Middle frontal gyrus (tissue), 1 donor: ENCODE measurements around the gene RAB11FIP3.

Source experiments
- DNase-seq: peaks from one replicate; pipeline ENCODE4 v3.0.0-alpha.2; 2015; ENCODE audit warnings: low spot score; ENCODE audit errors: extremely low spot score

The RAB11FIP3 gene

DNA sequence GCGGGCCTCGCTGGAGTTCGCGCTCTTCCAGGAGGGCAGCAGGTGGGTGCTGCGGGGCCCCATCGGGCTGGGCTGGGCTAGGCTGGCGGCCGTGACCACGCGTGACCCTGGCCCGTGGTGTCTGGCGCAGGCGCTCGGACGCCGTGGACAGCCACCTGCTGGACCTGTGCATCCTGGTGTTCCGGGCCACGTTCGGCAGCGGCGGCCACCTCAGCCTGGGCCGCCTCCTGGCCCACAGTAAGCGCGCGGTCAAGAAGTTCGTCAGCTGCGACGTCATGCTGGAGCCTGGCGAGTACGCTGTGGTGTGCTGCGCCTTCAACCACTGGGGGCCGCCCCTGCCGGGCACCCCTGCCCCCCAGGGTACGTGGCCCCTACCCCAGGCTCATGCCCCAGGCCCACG, 126.7 kb downstream of the RAB11FIP3 start:
- no peak for DNase-seq

- no peak for DNase-seq
Observed at GRCh38 chr16:553601-554296, 128.3 kb downstream of the RAB11FIP3 start.

GRCh38 chr16:554297-554621, 128.8 kb downstream of the RAB11FIP3 start:
- DNase-seq = no peak

DNA sequence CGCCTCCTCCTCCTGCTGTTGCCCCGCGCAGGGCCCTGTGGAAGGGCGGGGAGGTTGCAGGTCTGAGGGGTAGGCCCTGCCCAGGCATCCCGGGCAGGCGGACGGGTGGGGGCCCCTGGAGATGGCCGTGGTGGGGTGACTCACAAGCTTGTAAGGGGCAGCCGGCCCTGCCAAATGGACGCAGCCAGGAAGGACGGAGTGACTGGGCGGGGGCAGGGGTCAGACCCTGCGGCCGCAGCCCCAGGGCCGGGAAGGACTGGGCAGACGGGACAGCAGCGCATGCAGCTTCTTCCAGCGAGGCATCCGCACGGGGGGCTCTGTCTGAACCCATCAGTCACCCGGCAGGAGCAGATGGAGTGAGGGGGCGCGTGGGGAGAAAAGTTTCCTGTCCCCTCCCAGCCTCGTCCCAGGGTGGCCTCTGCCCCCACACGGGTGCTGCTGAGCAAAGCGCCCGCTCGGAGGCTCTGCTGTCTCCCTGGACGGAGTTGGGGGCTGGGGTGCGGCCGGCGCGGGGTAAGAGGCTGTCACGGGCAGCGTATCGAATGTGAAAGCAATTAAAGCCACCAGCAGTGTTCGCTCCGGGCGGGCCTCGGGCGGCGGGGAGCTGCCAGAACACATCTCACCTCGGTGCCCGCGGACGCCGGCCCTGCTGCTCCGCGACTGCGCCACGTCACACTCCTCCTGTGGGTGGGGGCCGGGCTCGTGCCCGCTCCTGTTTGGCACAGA, 129.4 kb downstream of the RAB11FIP3 start:
- DNase-seq = no peak

GRCh38 chr16:555528-556473, 130.4 kb downstream of the RAB11FIP3 start:
- no peak for DNase-seq

GRCh38 chr16:556474-557173, 131.2 kb downstream of the RAB11FIP3 start:
- no peak for DNase-seq

GRCh38 chr16:557463-558297, 132.2 kb downstream of the RAB11FIP3 start:
- no peak for DNase-seq

DNA sequence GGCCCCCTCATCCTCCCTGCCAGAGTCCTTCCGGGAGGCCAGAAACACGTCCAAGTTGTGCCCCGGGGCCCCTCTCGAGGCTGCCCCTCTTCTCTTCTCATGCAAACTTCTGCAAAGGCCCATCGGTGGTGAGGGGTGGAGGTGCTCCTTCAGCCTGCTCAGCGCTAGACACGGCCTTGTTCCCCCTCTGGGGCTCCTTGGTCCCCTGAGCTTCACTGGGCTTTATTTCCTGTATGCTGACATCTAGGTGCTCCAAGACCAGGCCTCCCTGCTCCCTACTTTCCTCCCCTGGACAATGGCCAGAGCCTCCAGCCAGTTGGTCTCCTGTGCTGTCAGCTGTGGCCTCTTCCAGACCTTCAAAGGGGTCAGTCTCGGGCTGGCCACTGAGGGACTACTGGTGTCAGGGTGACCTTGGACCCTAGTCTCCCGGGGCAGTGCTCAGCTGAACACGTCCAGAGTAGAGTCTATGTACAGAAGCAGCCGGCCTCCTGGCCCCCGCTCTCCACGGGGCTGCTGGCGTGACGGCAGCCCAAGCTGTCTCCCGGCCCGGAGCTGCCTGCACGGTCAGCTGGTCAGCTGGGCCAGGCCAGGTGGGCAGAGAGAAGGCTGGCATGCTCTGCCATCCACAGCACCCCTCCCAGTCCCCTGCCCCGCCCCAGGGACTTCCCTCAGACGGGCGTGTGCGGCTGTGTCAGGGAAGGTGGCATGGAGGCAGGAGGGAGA, 133.0 kb downstream of the RAB11FIP3 start:
- DNase-seq = no peak

DNA sequence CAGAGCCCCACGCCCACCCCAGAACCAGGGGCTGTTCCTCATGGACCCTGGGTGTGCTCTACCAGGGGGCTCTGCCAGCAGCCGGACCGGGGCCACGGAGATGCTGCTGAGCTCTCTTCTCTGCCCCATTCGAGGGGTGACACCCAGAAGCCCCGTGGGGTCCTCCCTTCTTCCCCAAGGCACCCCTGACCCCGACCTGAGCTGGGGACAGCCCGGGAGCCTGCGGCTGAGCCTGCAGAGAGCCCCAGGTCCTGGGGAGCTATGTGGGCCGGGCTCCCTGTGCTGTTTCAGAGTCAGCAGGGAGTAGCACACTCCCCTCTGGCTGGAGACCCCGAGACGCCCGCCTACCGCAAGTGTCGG, 133.6 kb downstream of the RAB11FIP3 start:
- no peak for DNase-seq

DNA sequence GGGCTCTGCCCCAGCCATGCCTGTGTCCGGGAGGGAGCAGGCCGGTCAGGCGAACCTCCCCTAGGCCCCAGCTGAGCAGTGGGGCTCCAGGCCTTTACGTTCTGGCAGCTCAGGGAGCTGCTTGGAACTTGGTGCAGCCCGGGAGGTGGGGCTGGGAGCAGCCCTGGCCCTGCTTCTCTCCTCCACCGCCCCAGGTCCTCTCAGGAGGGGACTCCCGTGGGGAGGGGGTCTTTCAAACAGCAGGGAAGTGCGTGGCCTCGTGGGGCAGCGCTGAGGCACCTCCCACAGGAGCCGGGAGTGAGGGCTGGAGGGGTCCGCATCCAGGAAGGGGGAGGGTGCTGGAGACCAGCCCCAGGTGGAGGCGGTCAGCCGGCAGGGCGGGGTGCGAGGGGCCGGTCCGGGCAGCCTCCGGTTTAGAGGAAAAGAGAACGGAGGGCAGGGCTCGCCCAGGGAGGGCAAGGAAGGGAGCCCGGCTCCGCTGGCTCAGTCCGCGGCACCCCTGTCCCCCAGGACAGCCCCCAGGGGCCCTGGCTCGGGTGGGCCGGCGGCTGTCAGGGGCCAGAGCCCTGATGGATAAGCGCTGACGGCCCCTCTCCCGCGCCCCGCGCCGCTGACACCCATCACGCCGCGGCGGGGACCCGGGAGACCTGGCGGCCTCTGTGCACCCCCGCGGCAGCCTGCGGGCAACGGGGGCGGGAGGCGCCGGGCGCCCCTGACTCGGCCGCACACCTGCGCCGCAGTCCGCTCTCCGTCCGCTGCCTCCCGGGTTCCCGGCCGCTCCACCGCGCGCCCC, 134.2 kb downstream of the RAB11FIP3 start:
- DNase-seq = no peak

DNA sequence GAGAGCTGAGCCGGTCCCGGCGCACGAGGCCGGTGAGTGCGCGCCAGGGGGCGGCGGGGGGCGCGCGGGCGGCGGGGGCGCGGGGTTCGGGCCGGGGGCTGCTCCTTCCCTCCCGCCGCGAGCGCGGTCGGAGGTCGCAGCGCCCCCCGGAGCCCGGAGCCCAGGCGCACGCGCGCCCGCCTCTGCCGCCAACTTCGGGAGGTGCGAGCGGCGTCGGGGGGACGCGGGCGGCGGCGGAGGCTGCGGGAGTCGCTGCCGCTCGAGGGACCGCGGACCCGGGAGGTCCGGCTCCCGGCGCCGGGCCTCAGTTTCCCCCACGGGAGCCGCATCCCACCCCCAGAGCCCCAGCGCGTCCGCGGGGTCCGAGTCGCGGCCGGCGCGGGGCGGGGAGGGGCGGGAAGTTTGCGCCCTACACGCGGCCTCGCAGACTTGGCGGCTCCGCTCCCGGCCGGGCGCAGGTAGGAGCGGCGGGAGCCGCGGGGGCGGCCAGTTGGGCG, 134.8 kb downstream of the RAB11FIP3 start, which contains the start of gene PRR35:
PRR35 (plus strand) TSS at position 191 of the 497 bp plus-strand sequence. CDS start 2,901 bp downstream, outside the sequence.
- no peak for DNase-seq

- no peak for DNase-seq
Observed at GRCh38 chr16:560701-561412, 135.4 kb downstream of the RAB11FIP3 start.

DNA sequence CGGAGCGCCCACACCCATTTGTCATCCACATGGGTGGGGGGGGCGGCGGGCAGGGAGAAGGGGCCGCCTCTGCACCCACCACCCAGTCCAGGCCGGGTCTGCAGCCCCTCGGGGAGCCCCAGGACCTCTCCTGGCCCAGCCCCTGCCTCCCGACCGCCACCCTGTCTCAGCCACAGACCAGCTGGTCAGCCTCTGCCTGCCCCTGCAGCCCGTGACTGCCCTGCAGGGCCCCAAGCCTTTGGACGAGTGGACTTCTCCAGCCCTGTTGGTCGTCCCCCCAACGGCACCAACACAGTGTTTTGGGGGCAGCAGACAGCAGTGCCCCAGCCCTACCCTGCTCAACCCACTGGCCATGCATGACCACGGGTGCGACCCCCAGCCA, 136.0 kb downstream of the RAB11FIP3 start:
- DNase-seq = no peak

- no peak for DNase-seq
Observed at GRCh38 chr16:561957-562938, 136.8 kb downstream of the RAB11FIP3 start.

GRCh38 chr16:563072-563644, 137.7 kb downstream of the RAB11FIP3 start:
- no peak for DNase-seq

GRCh38 chr16:564690-565418, 139.4 kb downstream of the RAB11FIP3 start:
- no peak for DNase-seq
